Large intestine (tissue), 3 donors: ENCODE measurements around the gene TEKT5. TPM values are rescaled to one million over a fixed set of nuclear protein-coding genes. Genes with fewer than 3 reads are reported as not detected.
"Not testable (repeated sequence)": the region's sequence is repeated elsewhere in the genome, so short reads cannot be mapped to it uniquely, and the experiment has no call there.

ENCODE experiments used
- DNase-seq, 2 donors: peaks; one replicate each; pipeline versions ENCODE4 v3.0.0 to v3.0.0-alpha.2; 2013
- H3K27ac ChIP-seq: one replicate; pipeline ENCODE4 v1.5.1; 2013; ENCODE audit warnings: low read length
- H3K27me3 ChIP-seq: 2 replicates; pipeline ENCODE4 v1.6.1; 2013; ENCODE audit warnings: low read length; ENCODE audit not compliant: control insufficient read depth, insufficient read depth
- H3K36me3 ChIP-seq: 2 replicates; pipeline ENCODE4 v1.6.1; 2013; ENCODE audit warnings: low read length; ENCODE audit not compliant: control insufficient read depth, insufficient read depth
- H3K4me1 ChIP-seq: one replicate; pipeline ENCODE4 v1.6.1; 2013; ENCODE audit warnings: low read length; ENCODE audit not compliant: control insufficient read depth, insufficient read depth
- H3K4me3 ChIP-seq: one replicate; pipeline ENCODE4 v1.5.1; 2013; ENCODE audit warnings: low read length
- H3K9me3 ChIP-seq: one replicate; pipeline ENCODE4 v1.6.1; 2013; ENCODE audit warnings: mild to moderate bottlenecking, low read depth, low read length, moderate library complexity; ENCODE audit not compliant: control insufficient read depth
- WGBS: methylation state at CpG from one replicate; pipeline ENCODE4 v1.1.5; 2013; ENCODE audit warnings: low lambda C conversion rate; ENCODE audit not compliant: insufficient coverage; 5-methylcytosine and 5-hydroxymethylcytosine counted together
- polyA plus RNA-seq: library from polyadenylated mRNA; unstranded; fragments of 120-200 nt; gene quantifications from one replicate; pipeline ENCODE4 v1.2.1, GENCODE V29; 2013

Gene TEKT5
- polyA plus RNA-seq, 1 donor: 0.09 TPM

GRCh38 chr16:10685709-10686108, 9.0 kb downstream of the TEKT5 start:
- Histone ChIP-seq H3K4me3 (no peak overlapping the region), H3K4me1 (no peaks in the 10 kb centered on the region), H3K27ac (no peak overlapping the region), H3K36me3 (no peaks in the 10 kb centered on the region), H3K27me3 (no peaks in the 10 kb centered on the region), H3K9me3 (no peaks in the 10 kb centered on the region)
- 100% methylated on average over 6 of the region's 7 CpGs for WGBS
- DNase-seq: no peak

- H3K27me3 ChIP-seq: no peaks in the 10 kb centered on the region
- no peak for DNase-seq
- WGBS: no CpG with 5 or more reads among the region's 14 CpGs
- no peaks in the 10 kb centered on the region for H3K4me1 ChIP-seq
- no peaks in the 10 kb centered on the region for H3K36me3 ChIP-seq
- H3K4me3 ChIP-seq: no peak overlapping the region
- no peak overlapping the region for H3K27ac ChIP-seq
- H3K9me3 ChIP-seq: no peaks in the 10 kb centered on the region
These were observed 10.1 kb downstream of the TEKT5 start for GRCh38 chr16:10684511-10685151.

- WGBS: 94% methylated on average over 2 of the region's 8 CpGs
- no peaks in the 10 kb centered on the region for H3K27me3 ChIP-seq
- H3K4me1 ChIP-seq: no peaks in the 10 kb centered on the region
- H3K9me3 ChIP-seq: no peaks in the 10 kb centered on the region
- no peaks in the 10 kb centered on the region for H3K36me3 ChIP-seq
- no peak overlapping the region for H3K4me3 ChIP-seq
- no peak for DNase-seq
- no peak overlapping the region for H3K27ac ChIP-seq
These were observed 11.6 kb downstream of the TEKT5 start for GRCh38 chr16:10683170-10683569.

- no peaks in the 10 kb centered on the region for H3K36me3 ChIP-seq
- 95% methylated on average over 6 of the region's 7 CpGs for WGBS
These were observed 12.1 kb downstream of the TEKT5 start for GRCh38 chr16:10682604-10683003.

GRCh38 chr16:10681310-10682308, 13.1 kb downstream of the TEKT5 start:
- no CpG with 5 or more reads among the region's 29 CpGs for WGBS

More at GRCh38 chr16:10682604-10683003, 12.1 kb downstream of the TEKT5 start:
- no peak overlapping the region for H3K27ac ChIP-seq
- H3K27me3 ChIP-seq: no peaks in the 10 kb centered on the region
- H3K4me3 ChIP-seq: no peak overlapping the region
- no peak for DNase-seq
- H3K9me3 ChIP-seq: no peaks in the 10 kb centered on the region
- H3K4me1 ChIP-seq: no peaks in the 10 kb centered on the region

GRCh38 chr16:10679921-10680320, 14.8 kb downstream of the TEKT5 start:
- Histone ChIP-seq H3K4me1 (no peaks in the 10 kb centered on the region), H3K4me3 (no peak overlapping the region), H3K36me3 (no peaks in the 10 kb centered on the region), H3K27ac (no peak overlapping the region), H3K9me3 (no peaks in the 10 kb centered on the region), H3K27me3 (no peaks in the 10 kb centered on the region)
- DNase-seq: no peak

More at GRCh38 chr16:10681310-10682308, 13.1 kb downstream of the TEKT5 start:
- Histone ChIP-seq H3K9me3 (no peaks in the 10 kb centered on the region), H3K36me3 (no peaks in the 10 kb centered on the region), H3K4me1 (no peaks in the 10 kb centered on the region), H3K27ac (no peak overlapping the region), H3K4me3 (no peak overlapping the region), H3K27me3 (no peaks in the 10 kb centered on the region)
- DNase-seq: no peak

GRCh38 chr16:10679441-10679840, 15.3 kb downstream of the TEKT5 start:
- H3K36me3 ChIP-seq: not testable (repeated sequence)
- WGBS: no CpG with 5 or more reads among the region's 7 CpGs

GRCh38 chr16:10678655-10679054, 16.1 kb downstream of the TEKT5 start:
- no peak for DNase-seq
- H3K9me3 ChIP-seq: no peaks in the 10 kb centered on the region
- 38% methylated on average over 1 of the region's 2 CpGs for WGBS
- H3K36me3 ChIP-seq: no peaks in the 10 kb centered on the region
- H3K4me1 ChIP-seq: no peaks in the 10 kb centered on the region
- H3K4me3 ChIP-seq: no peak overlapping the region
- no peak overlapping the region for H3K27ac ChIP-seq
- no peaks in the 10 kb centered on the region for H3K27me3 ChIP-seq

More at GRCh38 chr16:10679441-10679840, 15.3 kb downstream of the TEKT5 start:
- not testable (repeated sequence) for H3K27ac ChIP-seq, H3K27me3 ChIP-seq, H3K9me3 ChIP-seq, DNase-seq, H3K4me1 ChIP-seq, H3K4me3 ChIP-seq

- Histone ChIP-seq H3K27me3 (no peaks in the 10 kb centered on the region), H3K27ac (no peak overlapping the region), H3K9me3 (no peaks in the 10 kb centered on the region), H3K36me3 (no peaks in the 10 kb centered on the region), H3K4me3 (no peak overlapping the region), H3K4me1 (no peaks in the 10 kb centered on the region)
- WGBS: no CpG with 5 or more reads among the region's 6 CpGs
- no peak for DNase-seq
These were observed 18.4 kb downstream of the TEKT5 start for GRCh38 chr16:10676284-10676683.

GRCh38 chr16:10675861-10676260, 18.9 kb downstream of the TEKT5 start:
- no peaks in the 10 kb centered on the region for H3K36me3 ChIP-seq
- H3K9me3 ChIP-seq: no peaks in the 10 kb centered on the region
- no peaks in the 10 kb centered on the region for H3K4me1 ChIP-seq
- H3K27ac ChIP-seq: no peak overlapping the region
- H3K27me3 ChIP-seq: no peaks in the 10 kb centered on the region
- H3K4me3 ChIP-seq: no peak overlapping the region
- WGBS: no CpG with 5 or more reads among the region's 13 CpGs
- DNase-seq: no peak
